ENCODE results near the gene IGDCC3.

Gene IGDCC3

DNA sequence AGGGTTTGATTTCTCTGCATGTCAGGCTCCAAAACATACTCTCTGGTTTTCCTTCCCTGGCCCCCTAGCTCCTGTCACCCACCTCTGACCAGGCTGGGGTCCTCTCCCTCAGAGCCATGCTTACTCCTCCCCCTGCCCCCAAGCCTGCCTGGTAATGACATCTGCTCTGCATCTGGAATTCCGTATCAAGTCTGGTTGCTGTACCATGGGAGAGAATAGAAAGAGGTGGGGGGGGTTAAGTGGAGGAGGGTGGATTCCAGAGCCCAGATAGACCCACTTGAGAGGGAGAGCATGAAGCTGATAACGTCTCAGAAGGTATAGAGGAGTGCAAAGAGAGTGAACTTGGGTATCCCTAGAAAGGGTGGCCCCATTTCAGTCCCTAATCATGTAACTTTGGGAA, 40.8 kb upstream of the IGDCC3 start:
- TF ChIP-seq CTCF (IDR thresholded peaks at IDR 0.05): no peak

- TF ChIP-seq CTCF (IDR thresholded peaks at IDR 0.05): no peak
Measured at GRCh38 chr15:65416845-65417416, 39.1 kb upstream of the IGDCC3 start.

DNA sequence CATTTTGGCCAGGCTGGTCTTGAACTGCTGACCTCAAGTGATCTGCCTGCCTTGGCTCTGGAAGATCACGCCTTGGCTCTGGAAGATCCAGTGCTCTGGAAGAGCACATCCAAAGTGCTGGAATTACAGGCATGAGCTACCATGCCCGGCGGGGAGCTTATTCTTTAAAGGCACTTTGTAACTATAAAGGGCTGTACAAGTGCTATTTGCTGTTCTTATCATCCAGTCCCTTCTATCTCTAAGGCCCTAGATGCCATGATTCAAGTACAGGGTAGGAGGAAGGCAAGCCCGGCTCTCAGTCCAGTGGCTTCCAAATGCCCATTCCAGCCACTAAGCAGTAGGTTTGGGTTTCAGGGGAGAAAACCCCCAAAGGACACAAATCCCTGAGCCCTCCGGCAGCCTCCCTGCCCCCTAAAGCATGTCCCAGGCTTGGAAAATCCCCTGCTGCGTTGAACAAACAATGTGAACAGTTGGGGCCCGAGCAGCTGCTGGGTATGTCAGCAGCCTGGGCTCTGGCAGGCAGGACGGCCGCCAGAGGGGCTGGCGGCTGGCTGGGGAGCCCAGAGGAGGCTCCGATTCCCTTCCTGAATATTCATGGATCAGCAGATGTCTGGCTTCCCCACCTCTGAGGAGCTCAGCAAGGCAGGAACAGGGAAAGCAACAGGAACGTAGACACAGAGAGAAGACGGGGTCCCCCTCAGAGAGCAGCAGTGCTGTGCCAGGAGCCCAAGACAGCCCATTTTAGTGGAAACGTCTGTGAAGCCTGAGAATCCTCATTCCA, 37.2 kb upstream of the IGDCC3 start:
- TF ChIP-seq CTCF (IDR thresholded peaks at IDR 0.05): no peak

DNA sequence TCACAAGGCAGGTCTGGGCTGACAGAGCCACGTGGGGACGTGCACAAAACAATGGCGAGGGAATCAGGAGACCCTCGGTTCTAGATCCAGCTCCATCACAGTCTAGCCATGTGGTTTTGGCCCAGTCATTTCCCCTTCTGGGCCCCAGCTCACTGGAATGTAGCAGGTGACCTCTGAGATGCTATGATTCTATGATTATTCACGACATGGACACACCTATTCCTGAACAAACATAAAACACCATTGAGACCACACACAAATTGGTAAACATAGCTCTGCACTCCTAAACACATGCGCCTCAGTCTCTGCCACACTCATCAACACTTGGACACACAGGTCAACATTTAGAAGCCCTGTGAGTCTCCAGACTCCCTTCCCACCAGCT, 36.0 kb upstream of the IGDCC3 start:
- TF ChIP-seq CTCF (IDR thresholded peaks at IDR 0.05): no peak

- TF ChIP-seq CTCF (IDR thresholded peaks at IDR 0.05): no peak
Measured at GRCh38 chr15:65413051-65413759, 35.4 kb upstream of the IGDCC3 start.

DNA sequence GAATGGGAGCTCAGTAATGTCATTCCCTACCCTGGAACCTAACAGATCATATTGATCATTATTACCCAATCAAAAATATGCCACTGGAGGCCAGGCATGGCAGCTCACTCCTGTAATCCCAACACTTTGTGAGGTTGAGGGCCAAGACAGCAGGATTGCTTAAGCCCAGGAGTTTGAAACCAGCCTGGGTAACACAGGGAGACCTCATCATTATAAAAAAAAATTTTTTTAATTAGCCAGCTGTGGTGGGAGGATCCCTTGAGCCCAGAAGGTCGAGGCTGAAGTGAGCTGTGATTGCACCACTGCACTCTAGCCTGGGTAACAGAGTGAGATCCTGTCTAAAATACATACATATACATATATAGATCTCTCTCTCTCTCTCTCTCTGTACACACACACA, 34.8 kb upstream of the IGDCC3 start:
- TF ChIP-seq CTCF (IDR thresholded peaks at IDR 0.05): no peak

GRCh38 chr15:65411465-65412071, 33.8 kb upstream of the IGDCC3 start:
- TF ChIP-seq CTCF (IDR thresholded peaks at IDR 0.05): no peak
